Lung (tissue), 12 donors: ENCODE measurements around the gene EDDM3A. TPM values are rescaled to one million over a fixed set of nuclear protein-coding genes. Genes with fewer than 3 reads are reported as not detected.
"Not testable (repeated sequence)": the region's sequence is repeated elsewhere in the genome, so short reads cannot be mapped to it uniquely, and the experiment has no call there.

Experiments used
- ATAC-seq: fragments of 200-7000 bp; cut with Tn5 transposase; one replicate; pipeline ENCODE4 v1.9.1; 2020; ENCODE audit warnings: moderate number of reproducible peaks; ENCODE audit not compliant: insufficient read depth, low FRiP score
- DNase-seq, 3 donors: peaks; one replicate each; pipeline ENCODE4 v3.0.0-alpha.2; 2013 to 2017
- H3K27ac ChIP-seq, 2 donors: one replicate each; pipeline ENCODE4 v1.5.1; 2013; ENCODE audit warnings: mild to moderate bottlenecking in 2 of 2, moderate library complexity in 2 of 2, control low read depth in 1 of 2, inconsistent platforms in 1 of 2, low read depth in 1 of 2, low read length in 1 of 2
- H3K27me3 ChIP-seq, 3 donors: one replicate each; pipeline ENCODE4 v1.5.1; 2013; ENCODE audit warnings: low read length in 2 of 3; ENCODE audit not compliant: control insufficient read depth in 3 of 3, insufficient read depth in 3 of 3
- H3K36me3 ChIP-seq, 4 donors: one replicate each; pipeline ENCODE4 v1.5.1; 2013; ENCODE audit warnings: low read length in 4 of 4, mild to moderate bottlenecking in 1 of 4, moderate library complexity in 1 of 4; ENCODE audit not compliant: control insufficient read depth in 4 of 4, insufficient read depth in 4 of 4
- H3K4me1 ChIP-seq, 5 donors: one replicate each; pipeline ENCODE4 v1.5.1; 2013; ENCODE audit warnings: low read length in 5 of 5, mild to moderate bottlenecking in 2 of 5, moderate library complexity in 1 of 5; ENCODE audit not compliant: control insufficient read depth in 5 of 5, insufficient read depth in 5 of 5
- H3K4me3 ChIP-seq: one replicate; pipeline ENCODE4 v1.5.1; 2013; ENCODE audit warnings: mild to moderate bottlenecking, control low read depth, moderate library complexity
- H3K9ac ChIP-seq, 2 donors: one replicate each; pipeline ENCODE4 v1.5.1; 2013; ENCODE audit warnings: low read length in 2 of 2, control low read depth in 1 of 2; ENCODE audit not compliant: insufficient read depth in 1 of 2
- H3K9me3 ChIP-seq, 4 donors: one replicate each; pipeline ENCODE4 v1.5.1; 2013; ENCODE audit warnings: low read length in 3 of 4, mild to moderate bottlenecking in 1 of 4, moderate library complexity in 1 of 4; ENCODE audit not compliant: control insufficient read depth in 4 of 4, insufficient read depth in 3 of 4
- CTCF ChIP-seq: IDR thresholded peaks from 2 replicates; pipeline ENCODE4 v1.5.1; 2012; ENCODE audit warnings: mild to moderate bottlenecking; ENCODE audit errors: control extremely low read depth, extremely low read depth
- WGBS, 2 donors: extraction: QIAGEN DNeasy Blood & Tissue Kit; methylation state at CpG; one replicate each; pipeline ENCODE4 v1.1.7; 2013; 5-methylcytosine and 5-hydroxymethylcytosine counted together
- polyA plus RNA-seq, 2 donors: library from polyadenylated mRNA; stranded (reverse); fragments of 200-250 nt; gene quantifications; one replicate each; pipeline ENCODE4 v1.2.1, GENCODE V29; 2013
- total RNA-seq, 2 donors: library from RNA; depleted of rRNA in 1 of 2; stranded (reverse); fragments of >200 nt in 1 of 2; gene quantifications; one replicate each; pipeline ENCODE4 v1.2.1, GENCODE V29; 2014 to 2021
- donor health status: control.
- donor health status: control.
- donor health status: Bipolar disorder and iron deficiency.
- donor health status: healthy.
- donor health status: DM: yes; HTN: yes; CAD: no.

Gene EDDM3A
- total and polyA plus RNA-seq, 4 donors, result not detected

- no peaks in the 10 kb centered on the region for H3K36me3 ChIP-seq
- TF ChIP-seq CTCF, result no peak
- no peak overlapping the region for H3K4me3 ChIP-seq
- H3K27me3 ChIP-seq, result peaks cover 0 to 2% (median 0%) of the 10 kb centered on the region in 3 donors
- WGBS, 2 donors, result 69 to 89% methylated on average over 4 of the region's 4 CpGs
- peak overlapping the region in 1 of 2 donors; percentile 10 for H3K27ac ChIP-seq
- H3K4me1 ChIP-seq, result peaks cover 0 to 3% (median 0%) of the 10 kb centered on the region in 5 donors
- peak; percentile 35 for ATAC-seq
- no peak overlapping the region for H3K9ac ChIP-seq
- DNase-seq, result peak; percentile 38 to 86 (median 69)
- H3K9me3 ChIP-seq, result peaks cover 0 to 5% (median 0%) of the 10 kb centered on the region in 4 donors
These were observed 25.9 kb upstream of the EDDM3A start for GRCh38 chr14:20719777-20720176.

DNA sequence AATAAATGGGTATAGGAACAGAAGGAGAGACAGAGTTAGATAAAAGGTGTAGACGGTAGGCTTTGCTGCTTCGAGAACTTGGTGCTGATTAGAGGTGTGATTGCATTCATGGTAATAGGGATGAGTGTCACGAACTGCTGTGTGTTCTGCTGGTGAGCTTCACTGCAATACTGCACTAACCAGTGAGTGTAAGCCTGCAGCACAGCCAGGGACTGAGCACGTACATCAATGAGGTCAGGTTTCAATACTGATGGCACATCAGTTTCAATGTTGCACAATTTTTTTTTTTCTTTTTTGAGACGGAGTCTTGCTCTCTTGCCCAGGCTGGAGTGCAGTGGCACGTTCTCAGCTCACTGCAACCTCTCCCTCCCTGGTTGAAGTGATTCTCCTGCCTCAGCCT lies 24.9 kb upstream of the EDDM3A start:
- peaks cover 0 to 5% (median 0%) of the 10 kb centered on the region in 4 donors for H3K9me3 ChIP-seq

DNA sequence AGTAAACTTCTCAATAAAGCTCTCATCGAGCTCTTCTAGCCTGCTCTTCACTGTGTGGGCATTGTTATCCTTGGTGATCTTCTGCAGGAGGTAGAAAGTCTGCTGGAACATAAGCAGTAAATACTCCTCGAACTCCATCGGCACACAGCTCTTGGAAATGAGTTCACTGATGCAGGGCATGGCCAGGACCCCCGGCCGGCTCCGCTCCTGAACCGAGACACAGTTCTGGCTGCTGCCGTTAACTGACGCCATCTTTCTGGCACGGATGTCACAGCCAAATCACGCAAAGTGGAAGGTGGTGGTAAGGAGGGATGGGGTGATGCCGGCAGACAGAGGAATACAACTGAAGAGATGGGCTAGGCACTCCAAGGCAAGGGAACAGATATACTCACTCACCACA lies 23.7 kb upstream of the EDDM3A start:
- Histone ChIP-seq H3K9me3 (peaks cover 0 to 5% (median 0%) of the 10 kb centered on the region in 4 donors), H3K36me3 (no peaks in the 10 kb centered on the region), H3K4me1 (peaks cover 0 to 4% (median 3%) of the 10 kb centered on the region in 5 donors), H3K27me3 (peaks cover 0 to 2% (median 0%) of the 10 kb centered on the region in 3 donors), H3K27ac (no peak overlapping the region), H3K4me3 (no peak overlapping the region), H3K9ac (no peak overlapping the region)
- no peak for DNase-seq
- TF ChIP-seq CTCF, result no peak
- no peak for ATAC-seq
- WGBS, 2 donors, result 94 to 95% methylated on average over 12 of the region's 12 CpGs

More for the DNA sequence above, 24.9 kb upstream of the EDDM3A start:
- H3K27me3 ChIP-seq, result peaks cover 0 to 2% (median 0%) of the 10 kb centered on the region in 3 donors
- ATAC-seq (no peak), DNase-seq (no peak)
- H3K4me1 ChIP-seq, result peaks cover 0 to 3% (median 0%) of the 10 kb centered on the region in 5 donors
- no peak overlapping the region for H3K27ac ChIP-seq
- no peaks in the 10 kb centered on the region for H3K36me3 ChIP-seq
- no peak overlapping the region for H3K9ac ChIP-seq
- no peak for TF ChIP-seq CTCF
- H3K4me3 ChIP-seq, result no peak overlapping the region
- WGBS, 2 donors, result 84 to 91% methylated on average over 6 of the region's 6 CpGs

GRCh38 chr14:20723488-20723887 lies 22.2 kb upstream of the EDDM3A start:
- ATAC-seq (no peak), DNase-seq (no peak)
- no peak overlapping the region for H3K9ac ChIP-seq
- no peaks in the 10 kb centered on the region for H3K36me3 ChIP-seq
- 32 to 55% methylated on average over 21 to 28 of the region's 28 CpGs for WGBS, 2 donors
- no peak overlapping the region for H3K27ac ChIP-seq
- peaks cover 0 to 2% (median 0%) of the 10 kb centered on the region in 3 donors for H3K27me3 ChIP-seq
- peaks cover 0 to 4% (median 3%) of the 10 kb centered on the region in 5 donors for H3K4me1 ChIP-seq
- H3K4me3 ChIP-seq, result no peak overlapping the region
- peaks cover 0 to 5% (median 0%) of the 10 kb centered on the region in 4 donors for H3K9me3 ChIP-seq
- no peak for TF ChIP-seq CTCF

- not testable (repeated sequence) for H3K27ac ChIP-seq, ATAC-seq, H3K9ac ChIP-seq, H3K4me1 ChIP-seq, H3K4me3 ChIP-seq, H3K36me3 ChIP-seq, H3K9me3 ChIP-seq, H3K27me3 ChIP-seq
- WGBS, 2 donors, result 72 to 78% methylated on average over 3 of the region's 3 CpGs
- DNase-seq, result peak in 1 of 3 donors; percentile 39
These were observed 19.6 kb upstream of the EDDM3A start for GRCh38 chr14:20726121-20726520.
